HG03060 (cell line): ENCODE results near the gene TNFRSF1B.

ENCODE experiments used
- ATAC-seq: cut with Tn5 transposase; IDR thresholded peaks from one replicate; pipeline ENCODE4 v1.9.1; 2021; ENCODE audit warnings: low read depth, moderate number of reproducible peaks; ENCODE audit not compliant: unreplicated experiment

TNFRSF1B gene

GRCh38 chr1:12155328-12155727 is 11.5 kb upstream of the TNFRSF1B start:
- no peak for ATAC-seq

DNA sequence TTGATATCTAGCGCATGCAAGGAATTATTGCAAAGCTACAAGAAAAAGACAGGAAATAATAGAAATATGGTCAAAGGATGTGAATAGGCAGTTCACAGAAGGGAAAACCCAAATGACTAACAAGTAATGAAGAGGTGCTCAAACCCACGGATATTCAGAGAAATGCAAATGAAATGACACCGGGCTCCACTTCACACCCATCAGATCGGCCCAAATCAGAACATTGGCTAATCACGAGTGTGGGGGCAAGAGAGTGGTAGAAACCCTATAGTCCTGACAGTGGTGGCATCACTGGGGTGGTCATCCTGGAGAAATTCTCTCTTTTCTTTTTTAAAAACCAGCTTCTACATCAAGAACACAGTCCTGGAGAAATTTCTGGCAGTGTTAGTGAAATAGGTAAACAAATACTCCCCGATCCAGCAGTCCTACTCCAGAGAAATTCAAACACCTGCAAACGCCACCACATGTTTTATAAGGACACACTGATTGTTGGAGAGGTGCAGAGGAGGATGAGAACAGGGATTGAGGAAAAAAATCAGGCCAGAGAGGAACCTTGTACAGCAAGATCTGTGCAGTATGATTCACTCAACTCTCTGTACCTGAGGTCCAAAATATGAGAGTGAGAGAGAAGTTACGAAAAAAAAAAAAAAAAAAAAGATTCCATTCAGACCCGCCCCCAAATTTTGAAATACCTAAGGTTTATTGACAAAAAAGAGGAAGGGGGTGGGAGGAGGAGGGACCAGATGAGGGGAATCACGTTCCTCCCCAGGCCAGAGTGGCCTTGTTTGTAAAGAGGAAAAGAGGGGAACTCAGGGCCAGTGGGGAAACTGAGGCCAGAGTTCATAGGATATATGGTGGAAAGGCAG is 9.2 kb upstream of the TNFRSF1B start:
- no peak for ATAC-seq

DNA sequence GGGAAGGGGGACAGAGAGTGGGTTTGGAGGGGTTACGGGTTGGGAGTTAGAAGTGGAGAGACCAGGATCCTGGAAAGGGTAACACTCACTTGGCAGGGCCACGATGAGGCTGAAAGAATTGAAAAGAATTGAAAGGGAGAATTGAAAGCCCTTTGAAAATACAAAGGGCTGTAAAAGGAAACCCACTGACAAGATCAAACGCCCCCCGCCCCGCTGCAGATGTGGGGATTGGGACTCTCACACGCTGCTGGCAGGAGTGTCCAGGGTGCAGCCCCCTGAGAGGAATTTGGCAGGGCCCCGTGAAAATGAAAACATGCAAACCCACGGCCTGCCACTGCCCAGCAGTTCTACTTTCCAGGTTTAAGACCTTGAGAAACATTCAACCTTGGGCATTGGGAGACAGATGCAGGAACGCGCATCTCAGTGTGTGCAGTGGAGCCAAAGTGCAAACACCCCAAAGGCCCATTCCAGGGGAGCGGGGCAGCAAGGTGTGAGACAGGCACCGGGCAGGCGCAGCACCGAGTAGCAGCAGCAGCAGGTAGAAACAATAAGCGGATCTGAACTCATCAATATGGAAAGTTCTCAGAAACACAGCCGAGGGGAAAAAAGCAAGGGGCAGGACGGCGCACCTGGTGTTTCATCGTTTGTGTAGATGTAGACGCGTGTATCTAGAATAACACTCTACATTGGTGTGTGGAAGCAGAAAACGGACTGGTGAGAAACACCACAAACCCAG is 8.3 kb upstream of the TNFRSF1B start:
- ATAC-seq, result no peak

- ATAC-seq, result no peak
Observed at GRCh38 chr1:12159816-12160215, 7.0 kb upstream of the TNFRSF1B start.

- no peak for ATAC-seq
Observed at GRCh38 chr1:12161324-12161661, 5.5 kb upstream of the TNFRSF1B start.

DNA sequence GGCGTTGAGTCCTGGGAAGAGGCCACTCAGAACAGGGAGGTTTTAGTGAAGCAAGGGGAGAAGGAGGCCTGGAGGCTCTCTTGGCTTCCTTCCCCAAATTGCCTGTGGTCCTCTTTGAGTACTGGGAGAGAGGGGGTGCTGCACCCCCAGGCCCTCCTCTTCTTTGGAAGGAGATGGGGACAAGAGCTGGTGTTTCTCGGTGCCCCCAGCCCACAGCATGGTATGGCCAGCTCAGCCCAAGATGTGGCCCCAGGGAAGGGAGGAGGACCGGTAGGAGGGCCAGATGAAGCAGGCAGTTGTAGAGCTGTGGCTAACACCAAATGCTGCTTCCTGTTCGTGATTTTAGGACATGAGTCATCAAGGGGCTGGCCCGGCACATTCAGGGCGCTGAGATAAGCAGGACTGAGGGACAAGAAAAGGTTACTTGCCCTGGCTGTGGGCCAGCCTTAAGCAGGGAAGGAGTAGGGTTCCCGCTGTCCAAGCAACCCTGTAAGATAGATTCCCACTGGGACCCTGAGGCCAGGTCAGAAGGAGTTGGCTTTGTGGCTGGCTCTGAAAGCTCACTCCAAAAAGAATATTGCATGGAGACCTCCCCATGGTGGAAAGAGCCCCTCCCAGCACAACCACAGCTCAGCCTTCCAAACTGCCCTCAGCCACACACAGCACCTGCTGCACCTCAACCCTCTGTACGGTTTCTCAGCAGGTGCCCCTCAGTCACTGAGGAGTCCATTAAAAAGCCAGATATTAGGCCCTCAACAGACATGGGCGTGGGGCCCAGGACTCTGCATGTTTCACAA is 4.9 kb upstream of the TNFRSF1B start:
- ATAC-seq, result peak; percentile 73

DNA sequence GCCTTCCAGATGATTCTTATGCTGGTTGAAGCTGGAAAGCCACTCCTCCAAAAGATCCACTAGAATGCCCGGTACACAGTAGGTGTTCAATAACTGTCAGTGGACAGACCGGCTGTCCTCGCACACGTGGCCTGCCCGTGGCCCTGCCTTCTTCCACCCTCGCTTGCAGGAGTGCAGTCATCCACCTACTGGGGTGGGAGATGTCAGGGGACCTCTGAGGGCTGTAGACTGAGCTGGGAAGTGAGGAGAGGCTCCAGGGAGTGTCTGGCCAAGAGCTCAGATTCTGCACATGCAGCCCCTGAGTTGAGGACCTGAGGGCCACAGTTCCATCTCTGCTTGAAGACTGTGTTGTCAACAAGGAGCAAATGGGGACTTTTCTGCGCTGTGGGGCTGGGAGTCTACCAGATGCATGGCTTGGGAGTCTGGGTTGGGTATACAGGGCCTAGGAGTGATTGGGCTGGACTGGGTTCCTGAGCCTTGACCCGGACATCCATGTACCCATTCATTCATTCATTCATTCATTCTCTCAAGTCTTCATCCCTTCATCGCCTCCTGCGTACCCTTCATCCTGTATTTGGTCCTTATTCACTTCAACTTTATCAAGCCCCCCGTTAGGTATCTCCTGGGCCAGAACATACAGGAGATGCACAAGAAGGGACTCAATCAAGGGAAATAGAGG is 4.2 kb upstream of the TNFRSF1B start:
- ATAC-seq, result no peak

GRCh38 chr1:12163210-12163609 is 3.6 kb upstream of the TNFRSF1B start:
- no peak for ATAC-seq

- ATAC-seq, result no peak
Observed at GRCh38 chr1:12164210-12164609, 2.6 kb upstream of the TNFRSF1B start.

GRCh38 chr1:12165342-12165741 is 1.4 kb upstream of the TNFRSF1B start:
- no peak for ATAC-seq

GRCh38 chr1:12167493-12168429 is 970 bp downstream of the TNFRSF1B start:
- ATAC-seq, result no peak

GRCh38 chr1:12168451-12169160 is 1.8 kb downstream of the TNFRSF1B start:
- ATAC-seq, result no peak

DNA sequence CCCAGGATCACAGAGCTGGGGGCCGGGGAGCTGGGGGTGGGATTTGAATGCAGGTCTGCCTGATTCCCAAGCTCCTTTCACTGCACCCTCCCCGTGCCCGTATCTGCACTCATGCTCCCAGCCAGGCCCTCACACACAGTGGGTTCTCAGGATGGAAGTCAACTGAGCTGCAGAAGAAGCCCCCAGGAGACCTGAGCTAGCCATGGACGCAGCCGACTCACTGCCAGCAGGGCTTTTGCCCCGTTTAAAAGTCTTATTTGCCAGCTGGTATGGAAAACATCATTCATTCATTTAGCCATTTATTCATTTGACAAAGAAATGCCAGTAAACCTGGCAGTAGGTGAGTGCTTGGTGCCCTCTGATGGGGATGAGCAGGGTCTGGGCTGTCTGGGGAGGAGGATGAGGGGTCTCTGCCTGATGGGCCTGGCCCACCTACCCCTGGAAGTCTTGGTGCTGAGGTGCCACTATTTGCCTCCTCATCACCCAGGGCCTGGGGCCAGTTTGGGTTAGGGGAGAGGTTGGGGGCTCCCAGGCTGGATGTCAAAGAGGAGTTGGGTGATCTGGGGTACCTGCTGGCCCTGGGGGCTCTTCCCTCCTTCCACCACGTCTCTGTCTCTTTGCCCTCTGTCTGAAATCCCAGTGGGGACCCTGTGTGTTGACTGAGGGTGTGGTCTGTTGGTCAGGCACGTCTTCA is 2.8 kb downstream of the TNFRSF1B start:
- ATAC-seq, result no peak

DNA sequence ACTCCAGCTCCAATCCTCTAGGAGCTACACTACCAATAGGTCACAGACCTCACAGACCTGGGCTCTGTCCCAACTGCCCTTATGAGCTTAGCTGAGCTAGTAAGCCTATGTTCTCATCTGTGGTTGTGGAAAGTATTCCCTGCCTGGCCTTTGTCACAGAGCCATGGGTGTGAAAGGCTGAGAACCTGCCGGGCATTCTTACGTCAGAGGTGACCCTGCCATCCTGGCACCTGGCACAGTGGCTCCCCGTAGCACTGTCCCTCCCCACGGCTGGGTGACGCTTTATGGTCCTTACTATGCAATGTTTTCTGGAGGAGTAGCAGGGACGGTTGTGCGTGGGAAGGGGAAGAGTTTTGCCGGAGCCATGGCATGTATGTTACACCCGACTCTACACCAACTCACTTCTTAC is 3.5 kb downstream of the TNFRSF1B start:
- no peak for ATAC-seq

DNA sequence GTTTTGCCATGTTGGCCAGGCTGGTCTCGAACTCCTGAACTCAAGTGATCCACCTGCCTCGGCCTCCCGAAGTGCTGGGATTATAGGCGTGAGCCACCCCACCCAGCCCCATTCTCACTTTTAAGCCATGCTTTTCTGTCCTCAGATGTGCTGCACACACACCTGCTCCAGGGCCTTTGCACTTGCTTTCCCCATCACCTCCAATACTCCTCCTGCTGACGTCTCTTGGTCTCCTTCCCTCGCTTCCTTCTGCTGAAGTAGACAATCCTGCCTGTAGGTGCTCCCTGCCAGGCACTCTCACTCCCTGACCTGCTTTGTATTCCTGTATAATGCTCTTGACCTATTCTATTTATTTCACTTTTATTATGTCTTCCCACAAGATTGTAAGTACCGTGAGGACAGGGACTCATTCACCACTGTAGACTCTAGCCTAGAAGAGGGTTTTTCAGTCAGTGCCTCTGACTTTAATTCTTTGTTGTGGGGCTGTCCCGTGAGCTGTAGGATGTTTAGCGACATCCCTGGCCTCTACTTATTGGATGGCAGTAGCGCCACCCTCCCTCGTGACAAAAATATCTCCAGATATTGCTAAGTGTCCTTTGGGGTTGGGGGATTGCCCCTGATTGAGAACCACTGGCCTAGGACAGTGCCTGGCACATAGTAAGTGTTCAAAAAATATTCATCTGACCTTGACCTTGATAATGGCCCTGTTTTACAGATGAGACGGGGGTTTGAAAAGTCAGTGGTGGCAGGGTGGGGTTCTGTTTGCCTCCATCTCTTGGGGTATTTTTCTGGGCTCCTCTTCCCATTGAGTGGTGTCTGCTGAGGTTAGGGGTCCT is 4.6 kb downstream of the TNFRSF1B start:
- no peak for ATAC-seq

DNA sequence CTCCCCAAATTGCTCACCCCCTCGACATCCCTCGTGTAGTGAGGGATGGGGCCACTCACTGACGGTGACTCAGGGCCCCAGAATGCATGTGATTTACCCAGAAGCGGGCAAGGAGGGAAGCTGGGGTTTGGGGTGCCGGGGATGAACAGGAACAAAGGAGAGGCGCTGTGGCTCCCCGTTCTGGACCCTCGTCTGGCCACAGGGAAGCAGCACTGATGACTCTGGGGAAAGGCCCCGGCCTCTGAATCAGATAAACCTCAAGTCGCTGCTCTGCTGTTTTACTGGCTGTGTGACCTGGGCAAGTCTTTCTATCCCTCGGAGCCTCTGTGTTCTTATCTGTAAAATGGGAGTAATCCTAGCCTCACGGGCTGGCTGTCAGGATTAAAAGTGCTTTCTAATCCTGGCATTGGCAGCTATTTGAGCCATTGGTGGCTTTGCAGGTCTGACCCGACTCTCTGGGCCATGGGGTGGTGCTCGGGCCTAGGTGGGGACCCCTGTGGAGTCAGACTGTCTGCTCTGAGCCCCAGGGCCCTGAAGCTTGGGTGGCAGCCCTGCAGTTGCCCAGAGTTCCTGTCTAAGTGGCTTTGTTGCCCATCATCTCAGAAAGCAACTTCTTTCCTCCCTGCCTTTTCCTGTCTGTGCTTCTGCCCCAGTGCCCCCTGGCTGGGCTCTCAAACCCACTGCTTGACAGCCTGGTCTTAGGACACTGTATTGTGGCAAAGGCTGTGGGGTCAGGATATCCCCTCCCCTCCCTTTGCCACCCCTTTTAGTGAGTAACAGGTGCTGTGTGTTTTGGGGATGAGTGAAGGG is 5.5 kb downstream of the TNFRSF1B start:
- no peak for ATAC-seq

DNA sequence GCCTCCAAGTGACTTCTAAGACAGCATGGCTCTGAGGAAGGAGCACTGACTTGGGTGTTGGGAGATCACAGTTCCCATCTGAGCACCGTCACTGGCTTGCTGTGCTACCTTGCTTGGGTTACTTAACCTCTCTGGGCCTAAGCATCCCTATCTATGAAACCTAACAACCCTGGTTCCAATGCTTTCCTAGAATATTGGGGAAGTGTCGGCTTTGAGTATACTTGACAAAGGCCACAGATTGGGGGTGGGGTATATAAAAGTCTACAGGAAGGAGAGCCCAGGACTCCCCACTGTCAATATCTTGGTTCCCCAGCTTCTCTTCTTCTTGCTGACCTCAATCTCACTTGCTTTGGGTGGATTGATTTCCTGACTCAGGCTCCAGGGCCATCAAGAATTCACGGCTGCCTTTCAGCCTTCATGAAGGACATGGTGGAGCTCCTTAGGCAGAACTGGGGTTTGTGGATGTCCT is 6.3 kb downstream of the TNFRSF1B start:
- ATAC-seq, result no peak
